Activated CD4-positive, alpha-beta T cell treated with anti-CD3 and anti-CD28 coated beads, Interleukin-2, amount 50 U/mL, for 24 hours (primary cell): Measurements from ENCODE around the gene TOMM22.

Experiments
- DNase-seq, 2 donors: peaks; one replicate each; pipeline ENCODE4 v3.0.0-alpha.2; 2020; ENCODE audit warnings: low read depth in 1 of 2, low spot score in 1 of 2

The TOMM22 gene

DNA sequence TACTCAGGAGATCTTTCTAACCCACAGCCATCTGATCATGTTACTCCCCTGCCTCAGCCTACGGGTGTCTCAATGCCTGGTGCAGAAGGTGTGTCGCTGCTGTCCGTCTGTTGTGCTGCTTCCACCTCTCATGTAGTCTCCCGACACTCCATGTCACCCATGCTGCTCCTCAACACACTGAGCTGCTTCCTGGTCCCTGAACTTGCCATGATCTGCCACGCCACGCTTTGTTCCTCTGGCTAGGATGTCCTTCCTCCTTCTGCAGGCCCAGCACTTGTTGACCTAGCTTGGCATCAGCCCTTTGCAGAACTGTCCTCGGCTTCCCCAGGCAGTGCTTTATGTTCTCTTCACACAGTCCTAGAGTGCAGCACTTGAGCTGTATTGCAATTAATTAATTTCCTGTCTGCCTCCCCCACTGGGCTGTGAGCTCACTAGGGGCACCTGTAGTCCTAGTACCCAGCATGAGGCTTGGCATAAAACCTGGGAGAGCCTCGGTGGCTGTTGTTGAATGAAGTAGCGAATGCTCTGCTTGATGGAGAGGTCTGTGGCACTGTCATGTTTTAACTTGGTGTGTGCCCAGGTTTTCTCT, 33.5 kb downstream of the TOMM22 start:
- no peak for DNase-seq

DNA sequence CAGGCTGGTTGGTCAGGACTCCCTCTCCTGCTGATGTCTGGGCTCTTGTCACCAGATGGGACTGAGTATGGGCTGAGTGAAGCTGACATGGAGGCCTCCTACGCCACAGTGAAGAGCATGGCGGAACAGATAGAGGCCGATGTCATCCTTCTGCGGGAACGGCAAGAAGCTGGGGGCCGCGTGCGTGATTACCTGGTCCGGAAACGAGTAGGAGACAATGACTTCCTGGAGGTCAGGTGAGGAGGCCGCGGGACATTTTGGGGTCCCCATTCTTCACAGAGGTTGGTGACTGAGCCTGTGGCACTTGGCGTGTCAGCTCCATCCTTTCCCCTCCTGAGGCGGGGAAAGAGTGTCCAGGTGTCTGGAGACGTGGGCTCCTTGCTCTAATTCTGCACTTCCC, 34.1 kb downstream of the TOMM22 start:
- no peak for DNase-seq

- DNase-seq: no peak
These were observed 34.5 kb downstream of the TOMM22 start for GRCh38 chr22:38716271-38716670.

DNA sequence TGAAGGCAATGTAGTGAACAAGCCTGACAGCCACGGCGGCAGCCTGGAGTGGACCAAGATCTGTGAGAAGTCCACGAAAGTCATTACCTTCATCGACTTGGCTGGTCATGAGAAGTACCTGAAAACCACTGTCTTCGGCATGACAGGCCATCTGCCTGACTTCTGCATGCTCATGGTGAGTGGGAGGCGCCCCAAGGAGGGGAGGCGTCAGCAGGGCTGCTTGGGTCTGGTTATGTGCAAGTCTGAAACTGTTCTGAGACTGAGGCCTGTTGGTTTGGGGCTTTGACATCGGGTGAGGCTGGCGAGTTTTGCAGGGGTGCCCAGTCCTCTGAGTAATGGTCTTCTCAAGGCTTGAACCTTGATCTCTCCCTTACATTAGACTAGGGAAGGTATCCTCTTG, 35.1 kb downstream of the TOMM22 start:
- no peak for DNase-seq

GRCh38 chr22:38717244-38717643, 35.5 kb downstream of the TOMM22 start:
- DNase-seq: no peak

GRCh38 chr22:38718414-38718813, 36.7 kb downstream of the TOMM22 start:
- no peak for DNase-seq

- DNase-seq: no peak
These were observed 37.4 kb downstream of the TOMM22 start for GRCh38 chr22:38719196-38719595.

DNA sequence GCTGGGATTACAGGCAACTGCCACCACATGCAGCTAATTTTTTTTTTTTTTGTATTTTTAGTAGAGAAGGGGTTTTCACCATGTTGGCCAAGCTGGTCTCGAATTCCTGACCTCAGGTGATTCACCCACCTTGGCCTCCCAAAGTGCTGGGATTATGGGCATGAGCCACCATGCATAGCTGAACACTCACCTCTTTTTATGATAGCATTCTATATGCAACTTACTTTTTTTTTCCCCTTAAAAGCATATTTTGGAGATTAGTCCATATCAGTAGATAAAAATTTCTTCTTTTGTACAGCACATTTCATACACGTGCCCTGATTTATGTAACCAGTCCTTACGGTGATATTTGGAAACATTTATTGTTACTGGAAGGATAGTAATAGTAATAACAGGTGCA, 38.6 kb downstream of the TOMM22 start:
- DNase-seq: no peak

DNA sequence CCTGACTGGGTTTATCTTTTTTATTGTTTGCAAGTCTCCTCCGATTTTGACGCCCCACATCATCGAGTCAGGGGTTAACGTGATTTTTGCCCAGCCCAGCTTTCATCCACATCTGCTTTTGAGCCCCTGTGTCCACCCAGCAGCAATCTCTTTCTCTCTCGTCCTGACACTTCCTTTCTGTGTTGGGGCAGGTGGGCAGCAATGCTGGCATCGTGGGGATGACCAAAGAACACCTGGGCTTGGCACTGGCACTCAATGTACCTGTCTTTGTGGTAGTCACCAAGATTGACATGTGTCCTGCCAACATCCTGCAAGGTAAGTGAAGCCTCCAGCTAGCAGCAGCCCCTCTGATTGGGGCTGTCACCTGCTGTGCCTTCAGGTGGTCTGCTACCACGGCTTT, 39.8 kb downstream of the TOMM22 start:
- no peak for DNase-seq

- no peak for DNase-seq
These were observed 42.4 kb downstream of the TOMM22 start for GRCh38 chr22:38724176-38724575.

GRCh38 chr22:38724926-38725571, 43.3 kb downstream of the TOMM22 start:
- no peak for DNase-seq

DNA sequence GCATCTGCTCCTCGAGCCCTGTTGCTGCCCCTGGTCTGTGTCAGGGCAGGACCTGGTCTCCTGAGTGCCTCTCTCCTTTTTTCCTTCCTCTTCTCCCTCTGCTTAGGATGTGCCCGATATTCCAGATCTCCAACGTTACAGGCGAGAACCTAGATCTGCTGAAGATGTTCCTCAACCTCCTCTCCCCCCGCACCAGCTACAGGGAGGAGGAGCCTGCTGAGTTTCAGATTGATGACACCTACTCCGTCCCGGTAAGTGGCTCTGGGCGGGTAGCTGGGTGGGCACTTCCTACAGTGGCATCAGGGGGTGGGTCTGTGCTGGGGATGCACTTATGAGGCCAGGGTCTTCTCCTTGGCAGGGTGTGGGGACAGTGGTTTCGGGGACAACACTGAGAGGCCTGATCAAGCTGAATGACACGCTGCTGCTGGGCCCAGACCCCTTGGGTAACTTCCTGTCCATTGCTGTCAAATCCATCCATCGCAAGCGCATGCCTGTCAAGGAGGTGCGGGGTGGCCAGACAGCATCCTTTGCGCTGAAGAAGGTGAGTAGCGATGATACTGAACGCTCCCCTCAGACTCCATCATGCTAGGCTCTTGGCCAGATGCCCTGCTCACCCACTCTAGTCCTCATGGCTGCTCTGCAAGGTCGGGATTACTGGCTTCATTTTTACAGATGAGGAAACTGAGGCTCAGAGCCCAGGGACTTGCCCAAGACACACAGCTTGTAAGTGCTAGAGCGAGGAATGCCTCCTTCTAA, 44.3 kb downstream of the TOMM22 start:
- no peak for DNase-seq

DNA sequence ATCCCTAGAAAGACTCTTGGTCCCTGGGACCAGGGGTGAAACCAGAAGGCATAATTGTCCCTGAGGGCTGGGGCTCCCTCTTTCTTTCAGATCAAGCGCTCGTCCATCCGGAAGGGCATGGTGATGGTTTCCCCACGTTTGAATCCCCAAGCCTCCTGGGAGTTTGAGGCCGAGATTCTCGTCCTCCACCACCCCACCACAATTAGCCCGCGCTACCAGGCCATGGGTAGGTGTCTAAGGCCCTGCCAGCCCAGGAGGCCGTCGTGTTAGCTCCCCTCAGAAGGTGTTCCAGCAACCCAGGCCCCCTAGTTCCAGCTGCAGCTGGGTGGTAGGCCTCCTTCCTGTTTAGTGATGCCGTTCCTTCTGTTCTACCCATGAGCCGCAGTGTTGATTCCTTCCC, 45.4 kb downstream of the TOMM22 start:
- DNase-seq: no peak

- no peak for DNase-seq
These were observed 46.0 kb downstream of the TOMM22 start for GRCh38 chr22:38727530-38728451.

- DNase-seq: no peak
These were observed 47.4 kb downstream of the TOMM22 start for GRCh38 chr22:38728871-38729796.

- no peak for DNase-seq
These were observed 48.2 kb downstream of the TOMM22 start for GRCh38 chr22:38729946-38730345.

DNA sequence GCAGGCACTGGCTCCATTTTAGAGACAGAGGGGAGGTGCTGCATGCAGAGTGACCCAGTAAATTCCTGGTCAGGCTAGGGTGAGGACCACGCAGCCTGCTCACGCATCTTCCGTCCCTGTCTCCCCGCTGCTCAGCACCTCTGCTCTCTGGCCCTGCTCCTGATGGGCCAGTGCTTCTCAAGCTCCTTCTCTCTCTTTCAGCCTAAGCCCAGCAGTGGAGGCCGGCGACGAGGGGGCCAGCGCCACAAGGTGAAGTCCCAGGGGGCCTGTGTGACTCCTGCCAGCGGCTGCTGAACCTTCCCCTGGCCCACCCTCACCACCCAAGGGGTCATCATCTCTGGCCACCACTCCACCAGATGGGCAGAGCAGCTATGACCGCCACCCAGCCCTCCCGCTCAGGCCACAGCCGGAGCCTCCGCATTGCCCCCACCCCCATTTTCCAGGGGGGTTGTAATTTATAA, 48.7 kb downstream of the TOMM22 start:
- DNase-seq: no peak

DNA sequence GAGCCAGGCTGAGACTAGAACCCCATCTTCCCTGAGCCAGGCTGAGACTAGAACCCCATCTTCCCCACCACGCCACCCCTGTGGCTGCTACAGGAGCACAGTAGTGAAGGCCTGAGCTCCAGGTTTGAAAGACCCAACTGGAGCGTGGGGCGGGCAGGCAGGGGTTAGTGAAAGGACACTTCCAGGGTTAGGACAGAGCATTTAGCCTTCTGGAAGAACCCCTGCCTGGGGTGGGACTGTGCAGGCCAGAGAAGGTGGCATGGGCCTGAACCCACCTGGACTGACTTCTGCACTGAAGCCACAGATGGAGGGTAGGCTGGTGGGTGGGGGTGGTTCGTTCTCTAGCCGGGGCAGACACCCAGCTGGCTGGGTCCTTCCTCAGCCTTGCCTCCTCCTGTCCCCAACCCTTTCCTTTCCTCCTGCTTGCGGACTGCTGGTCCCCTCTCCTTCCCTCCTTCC, 50.0 kb downstream of the TOMM22 start:
- no peak for DNase-seq

DNA sequence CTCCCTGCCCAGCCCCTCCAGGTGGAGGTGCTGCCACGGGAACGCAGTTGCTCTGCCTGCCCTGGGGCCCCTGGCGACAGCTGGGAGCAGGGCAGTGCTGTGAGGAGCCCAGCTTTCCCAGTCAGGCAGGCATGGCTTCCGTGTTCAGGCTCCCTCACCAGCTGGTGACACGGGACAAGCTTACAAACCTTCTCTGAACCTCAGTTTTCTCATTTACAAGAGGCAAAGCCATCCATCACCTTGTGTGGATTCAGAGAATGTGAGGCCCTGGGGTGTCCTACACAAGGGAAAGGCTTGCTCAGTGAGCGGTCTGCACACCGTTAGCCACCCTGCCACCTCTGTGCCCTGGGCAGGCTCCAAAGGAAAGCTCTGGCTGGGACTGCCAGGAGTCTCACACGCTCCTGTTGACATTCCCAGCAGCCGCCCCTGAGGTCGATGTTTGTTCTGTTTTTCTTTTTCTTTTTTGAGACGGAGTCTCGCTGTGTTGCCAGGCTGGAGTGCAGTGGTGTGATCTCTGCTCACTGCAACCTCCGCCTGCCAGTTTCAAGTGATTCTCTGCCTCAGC, 50.6 kb downstream of the TOMM22 start:
- no peak for DNase-seq

DNA sequence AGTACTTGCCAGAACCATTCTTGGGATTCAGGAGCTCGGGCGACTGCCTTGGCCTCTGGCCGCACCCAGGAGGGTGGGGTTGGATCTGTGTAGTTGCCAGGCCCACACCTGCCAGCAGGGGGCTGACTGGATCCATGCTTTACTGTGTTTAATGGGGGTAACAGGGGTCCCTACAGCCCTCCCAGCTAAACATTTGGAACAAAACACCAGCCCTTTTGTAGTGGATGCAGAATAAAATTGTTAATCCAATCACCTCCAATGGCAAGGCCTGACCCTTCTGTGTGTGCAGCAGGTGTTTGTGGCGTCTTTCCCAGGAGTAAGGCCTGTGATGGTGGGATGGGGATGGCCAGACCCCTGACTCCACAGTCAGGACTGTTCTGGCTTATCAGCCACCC, 51.6 kb downstream of the TOMM22 start:
- DNase-seq: peak in 1 of 2 donors; percentile 27
